GM12801 (cell line): ENCODE measurements around the gene PLCB2.

Experiments used
- CTCF ChIP-seq: IDR thresholded peaks from one replicate; pipeline ENCODE4 v1.5.1; 2011; ENCODE audit warnings: control low read depth; ENCODE audit not compliant: insufficient read length; ENCODE audit errors: extremely low read depth

The PLCB2 gene

GRCh38 chr15:40247406-40247971, 60.2 kb downstream of the PLCB2 start:
- TF ChIP-seq CTCF: no peak

GRCh38 chr15:40246496-40247280, 61.0 kb downstream of the PLCB2 start:
- no peak for TF ChIP-seq CTCF

- no peak for TF ChIP-seq CTCF
Observed at GRCh38 chr15:40245666-40246450, 61.9 kb downstream of the PLCB2 start.

GRCh38 chr15:40244961-40245523, 62.7 kb downstream of the PLCB2 start:
- TF ChIP-seq CTCF: no peak

GRCh38 chr15:40243126-40243810, 64.5 kb downstream of the PLCB2 start:
- TF ChIP-seq CTCF: no peak

GRCh38 chr15:40242601-40243000, 65.1 kb downstream of the PLCB2 start:
- TF ChIP-seq CTCF: no peak

- no peak for TF ChIP-seq CTCF
Observed at GRCh38 chr15:40242213-40242599, 65.5 kb downstream of the PLCB2 start.
